SK-N-SH treated with all-trans-retinoic acid at 6 μM for 48 hours (cell line): Measurements from ENCODE around the gene USP7.

Experiments used
- ARNTL ChIP-seq: fragments of 450-650 bp; formaldehyde crosslinking; IDR thresholded peaks from 2 replicates; pipeline ENCODE4 v1.5.0; 2020; ENCODE audit warnings: low read depth, mild to moderate bottlenecking, moderate library complexity, borderline replicate concordance
- BACH2 ChIP-seq: fragments of 250-450 bp; sonication (Bioruptor Pico); IDR thresholded peaks from 2 replicates; pipeline ENCODE4 v1.9.0; 2021; ENCODE audit warnings: mild to moderate bottlenecking, borderline replicate concordance
- RARB ChIP-seq: fragments of 250-450 bp; sonication (Bioruptor Pico); IDR thresholded peaks from 2 replicates; pipeline ENCODE4 v1.8.0; 2021; ENCODE audit warnings: mild to moderate bottlenecking, moderate library complexity
- SNAI2 ChIP-seq: fragments of 250-450 bp; sonication (Bioruptor Pico); IDR thresholded peaks from 2 replicates; pipeline ENCODE4 v1.5.0; 2020; ENCODE audit warnings: mild to moderate bottlenecking, moderate library complexity
- ZFP3 ChIP-seq: fragments of 250-450 bp; sonication (Bioruptor Pico); IDR thresholded peaks from 2 replicates; pipeline ENCODE4 v1.5.0; 2020; ENCODE audit warnings: mild to moderate bottlenecking, moderate library complexity
- ZFP30 ChIP-seq: fragments of 450-650 bp; formaldehyde crosslinking; IDR thresholded peaks from 2 replicates; pipeline ENCODE4 v1.5.0; 2022; ENCODE audit warnings: mild to moderate bottlenecking, moderate library complexity
- ZNF565 ChIP-seq: fragments of 450-650 bp; formaldehyde crosslinking; conservative IDR thresholded peaks from 2 replicates; pipeline ENCODE4 v1.5.0; 2020; ENCODE audit warnings: low read depth, mild to moderate bottlenecking, moderate library complexity
- ZNF8 ChIP-seq: fragments of 450-650 bp; formaldehyde crosslinking; IDR thresholded peaks from 2 replicates; pipeline ENCODE4 v1.5.0; 2020; ENCODE audit warnings: mild to moderate bottlenecking, moderate library complexity
- TF ChIP-seq, protein P1 (sequence below): fragments of 250-450 bp; sonication (Bioruptor Pico); IDR thresholded peaks from 2 replicates; pipeline ENCODE4 v1.5.0; 2020; ENCODE audit warnings: mild to moderate bottlenecking, moderate library complexity
- TF ChIP-seq, protein P2 (sequence below): fragments of 250-450 bp; sonication (Bioruptor Pico); IDR thresholded peaks from 2 replicates; pipeline ENCODE4 v1.8.0; 2020; ENCODE audit warnings: mild to moderate bottlenecking, moderate library complexity, borderline replicate concordance
- TF ChIP-seq, protein P3 (sequence below): fragments of 250-450 bp; sonication (Bioruptor Pico); IDR thresholded peaks from 2 replicates; pipeline ENCODE4 v1.5.1; 2020; ENCODE audit warnings: low read depth, mild to moderate bottlenecking, moderate library complexity

DNA sequence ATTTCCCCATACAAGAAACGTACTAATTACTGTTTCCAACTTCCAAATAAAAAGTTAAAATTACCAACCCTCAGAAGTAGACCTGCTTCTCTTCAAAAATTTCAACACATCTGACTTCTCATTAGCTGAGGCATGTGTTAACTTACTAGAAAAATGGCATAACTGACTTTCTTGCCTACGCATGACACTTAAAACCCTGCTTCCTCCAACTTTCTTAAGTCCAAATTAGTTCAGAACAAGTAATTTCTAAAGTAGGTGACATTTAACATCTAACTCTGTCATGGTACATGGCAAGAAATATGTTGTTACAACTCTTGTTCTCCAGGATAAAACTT lies 6.7 kb downstream of the USP7 start:
- TF ChIP-seq BACH2 (CRISPR knock-in tag): no peak
- TF ChIP-seq ZNF565: no peak
- TF ChIP-seq, protein P1, sequence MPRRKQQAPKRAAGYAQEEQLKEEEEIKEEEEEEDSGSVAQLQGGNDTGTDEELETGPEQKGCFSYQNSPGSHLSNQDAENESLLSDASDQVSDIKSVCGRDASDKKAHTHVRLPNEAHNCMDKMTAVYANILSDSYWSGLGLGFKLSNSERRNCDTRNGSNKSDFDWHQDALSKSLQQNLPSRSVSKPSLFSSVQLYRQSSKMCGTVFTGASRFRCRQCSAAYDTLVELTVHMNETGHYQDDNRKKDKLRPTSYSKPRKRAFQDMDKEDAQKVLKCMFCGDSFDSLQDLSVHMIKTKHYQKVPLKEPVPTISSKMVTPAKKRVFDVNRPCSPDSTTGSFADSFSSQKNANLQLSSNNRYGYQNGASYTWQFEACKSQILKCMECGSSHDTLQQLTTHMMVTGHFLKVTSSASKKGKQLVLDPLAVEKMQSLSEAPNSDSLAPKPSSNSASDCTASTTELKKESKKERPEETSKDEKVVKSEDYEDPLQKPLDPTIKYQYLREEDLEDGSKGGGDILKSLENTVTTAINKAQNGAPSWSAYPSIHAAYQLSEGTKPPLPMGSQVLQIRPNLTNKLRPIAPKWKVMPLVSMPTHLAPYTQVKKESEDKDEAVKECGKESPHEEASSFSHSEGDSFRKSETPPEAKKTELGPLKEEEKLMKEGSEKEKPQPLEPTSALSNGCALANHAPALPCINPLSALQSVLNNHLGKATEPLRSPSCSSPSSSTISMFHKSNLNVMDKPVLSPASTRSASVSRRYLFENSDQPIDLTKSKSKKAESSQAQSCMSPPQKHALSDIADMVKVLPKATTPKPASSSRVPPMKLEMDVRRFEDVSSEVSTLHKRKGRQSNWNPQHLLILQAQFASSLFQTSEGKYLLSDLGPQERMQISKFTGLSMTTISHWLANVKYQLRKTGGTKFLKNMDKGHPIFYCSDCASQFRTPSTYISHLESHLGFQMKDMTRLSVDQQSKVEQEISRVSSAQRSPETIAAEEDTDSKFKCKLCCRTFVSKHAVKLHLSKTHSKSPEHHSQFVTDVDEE (CRISPR knock-in tag): no peak
- no peak for TF ChIP-seq RARB
- TF ChIP-seq, protein P2, sequence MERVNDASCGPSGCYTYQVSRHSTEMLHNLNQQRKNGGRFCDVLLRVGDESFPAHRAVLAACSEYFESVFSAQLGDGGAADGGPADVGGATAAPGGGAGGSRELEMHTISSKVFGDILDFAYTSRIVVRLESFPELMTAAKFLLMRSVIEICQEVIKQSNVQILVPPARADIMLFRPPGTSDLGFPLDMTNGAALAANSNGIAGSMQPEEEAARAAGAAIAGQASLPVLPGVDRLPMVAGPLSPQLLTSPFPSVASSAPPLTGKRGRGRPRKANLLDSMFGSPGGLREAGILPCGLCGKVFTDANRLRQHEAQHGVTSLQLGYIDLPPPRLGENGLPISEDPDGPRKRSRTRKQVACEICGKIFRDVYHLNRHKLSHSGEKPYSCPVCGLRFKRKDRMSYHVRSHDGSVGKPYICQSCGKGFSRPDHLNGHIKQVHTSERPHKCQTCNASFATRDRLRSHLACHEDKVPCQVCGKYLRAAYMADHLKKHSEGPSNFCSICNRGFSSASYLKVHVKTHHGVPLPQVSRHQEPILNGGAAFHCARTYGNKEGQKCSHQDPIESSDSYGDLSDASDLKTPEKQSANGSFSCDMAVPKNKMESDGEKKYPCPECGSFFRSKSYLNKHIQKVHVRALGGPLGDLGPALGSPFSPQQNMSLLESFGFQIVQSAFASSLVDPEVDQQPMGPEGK (CRISPR knock-in tag): no peak
- no peak for TF ChIP-seq SNAI2
- TF ChIP-seq ZNF8: no peak
- TF ChIP-seq, protein P3, sequence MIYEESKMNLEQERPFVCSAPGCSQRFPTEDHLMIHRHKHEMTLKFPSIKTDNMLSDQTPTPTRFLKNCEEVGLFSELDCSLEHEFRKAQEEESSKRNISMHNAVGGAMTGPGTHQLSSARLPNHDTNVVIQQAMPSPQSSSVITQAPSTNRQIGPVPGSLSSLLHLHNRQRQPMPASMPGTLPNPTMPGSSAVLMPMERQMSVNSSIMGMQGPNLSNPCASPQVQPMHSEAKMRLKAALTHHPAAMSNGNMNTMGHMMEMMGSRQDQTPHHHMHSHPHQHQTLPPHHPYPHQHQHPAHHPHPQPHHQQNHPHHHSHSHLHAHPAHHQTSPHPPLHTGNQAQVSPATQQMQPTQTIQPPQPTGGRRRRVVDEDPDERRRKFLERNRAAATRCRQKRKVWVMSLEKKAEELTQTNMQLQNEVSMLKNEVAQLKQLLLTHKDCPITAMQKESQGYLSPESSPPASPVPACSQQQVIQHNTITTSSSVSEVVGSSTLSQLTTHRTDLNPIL: no peak
- no peak for TF ChIP-seq ZFP30 (CRISPR knock-in tag)
- TF ChIP-seq ZFP3 (CRISPR knock-in tag): no peak
- TF ChIP-seq ARNTL (CRISPR knock-in tag): no peak
